Prostate gland (tissue), 2 donors: ENCODE measurements around the gene TXNL4A.

ENCODE experiments used
- CTCF ChIP-seq, 4 experiments: fragments of 200-600 bp in 2 of 4; fragments of 450-650 bp in 2 of 4; sonication (generic) in 2 of 4; IDR thresholded peaks; 1 replicate in 3 of 4; 2 replicates in 1 of 4; pipeline ENCODE4 v1.5.1; 2016 to 2019; ENCODE audit warnings: antibody characterized with exemption in 4 of 4, mild to moderate bottlenecking in 2 of 4, moderate library complexity in 2 of 4
- POLR2A ChIP-seq: fragments of 450-650 bp; IDR thresholded peaks from one replicate; pipeline ENCODE4 v1.6.1; 2016; ENCODE audit warnings: antibody characterized with exemption, mild to moderate bottlenecking
- POLR2AphosphoS5 ChIP-seq: sonication (generic); formaldehyde crosslinking; IDR thresholded peaks from one replicate; pipeline ENCODE4 v1.6.1; 2017; ENCODE audit warnings: antibody characterized with exemption

- TF ChIP-seq CTCF (IDR thresholded peaks at IDR 0.05) (no peak), POLR2A (no peak), POLR2AphosphoS5 (no peak)
Observed at GRCh38 chr18:79935925-79936324, 52.4 kb downstream of the TXNL4A start.
